Measurements from ENCODE around the gene ATP9A.

GRCh38 chr20:51586005-51586440 is 182.2 kb downstream of the ATP9A start:
- no peak for TF ChIP-seq POLR2A (IDR thresholded peaks at IDR 0.05)
- TF ChIP-seq CTCF (IDR thresholded peaks at IDR 0.05), result no peak
- TF ChIP-seq POLR2AphosphoS5 (IDR thresholded peaks at IDR 0.05; ENCODE audit: insufficient read depth in 1 of 2, low read depth in 1 of 2), result no peak
